ENCODE results near the gene KRT26.
"Not testable (repeated sequence)": the region's sequence is repeated elsewhere in the genome, so short reads cannot be mapped to it uniquely, and the experiment has no call there.

Gene KRT26

GRCh38 chr17:40772101-40772500 is at the start of gene KRT26:
Gene KRT26 (minus strand): TSS chr17:40772201. CDS start chr17:40772113, 88 bp downstream.
- no peak for DNase-seq

- no peak for DNase-seq
These were observed 49.5 kb upstream of the KRT26 start for GRCh38 chr17:40821536-40821935.

GRCh38 chr17:40820228-40820838 is 48.3 kb upstream of the KRT26 start:
- no peak for DNase-seq

- DNase-seq: no peak
These were observed 47.6 kb upstream of the KRT26 start for GRCh38 chr17:40819528-40820125.

- peak; percentile 63 for DNase-seq
These were observed 46.9 kb upstream of the KRT26 start for GRCh38 chr17:40818733-40819527.

- DNase-seq: no peak
These were observed 46.3 kb upstream of the KRT26 start for GRCh38 chr17:40818343-40818732.

- DNase-seq: no peak
These were observed 45.2 kb upstream of the KRT26 start for GRCh38 chr17:40817103-40817682.

GRCh38 chr17:40816569-40816968 is 44.6 kb upstream of the KRT26 start:
- DNase-seq: no peak

GRCh38 chr17:40815381-40815780 is 43.4 kb upstream of the KRT26 start:
- no peak for DNase-seq

- DNase-seq: not testable (repeated sequence)
These were observed 42.7 kb upstream of the KRT26 start for GRCh38 chr17:40814657-40815056.

- DNase-seq: no peak
These were observed 41.8 kb upstream of the KRT26 start for GRCh38 chr17:40813804-40814203.

- DNase-seq: no peak
These were observed 40.6 kb upstream of the KRT26 start for GRCh38 chr17:40812639-40813038.

GRCh38 chr17:40810494-40810893 is 38.5 kb upstream of the KRT26 start:
- DNase-seq: no peak

- DNase-seq: no peak
These were observed 37.9 kb upstream of the KRT26 start for GRCh38 chr17:40809721-40810421.

- no peak for DNase-seq
These were observed 34.1 kb upstream of the KRT26 start for GRCh38 chr17:40806131-40806530.

GRCh38 chr17:40803617-40804082 is 31.6 kb upstream of the KRT26 start:
- peak; percentile 69 for DNase-seq

- DNase-seq: no peak
These were observed 29.2 kb upstream of the KRT26 start for GRCh38 chr17:40801157-40801556.

- no peak for DNase-seq
These were observed 28.4 kb upstream of the KRT26 start for GRCh38 chr17:40800381-40800780.

GRCh38 chr17:40799859-40800258 is 27.9 kb upstream of the KRT26 start, which contains the start of gene KRT28:
Gene KRT28 (minus strand): TSS chr17:40799959. CDS start chr17:40799893, 66 bp downstream.
- DNase-seq: no peak

GRCh38 chr17:40796846-40797245 is 24.8 kb upstream of the KRT26 start:
- no peak for DNase-seq

- DNase-seq: no peak
These were observed 23.1 kb upstream of the KRT26 start for GRCh38 chr17:40795019-40795667.

GRCh38 chr17:40794466-40794865 is 22.5 kb upstream of the KRT26 start:
- DNase-seq: no peak

Measured in NCI-H510A (cell line).